Activated CD8-positive, alpha-beta memory T cell treated with anti-CD3 and anti-CD28 coated beads, Interleukin-2, amount 10 ng/mL, durations not matched to agents 7 days and 5 days (primary cell): Measurements from ENCODE around the gene NHLRC1. TPM values are rescaled to one million over a fixed set of nuclear protein-coding genes. Genes with fewer than 3 reads are reported as not detected.
A peak's percentile ranks its signal among the peaks of the same experiment; 100 is the strongest.

Source experiments
- ATAC-seq: fragments of 150-1000 bp; cut with Tn5 transposase; one replicate; pipeline ENCODE4 v1.10.0; 2021; ENCODE audit warnings: moderate library complexity
- CTCF ChIA-PET: fragments of 350-600 bp; sonication (Branson Sonifier 250); formaldehyde crosslinking; loops from one replicate; lab custom pipeline; 2021; ENCODE audit warnings: antibody characterized with exemption; lab: Charles Lee
- DNase-seq: peaks from one replicate; pipeline ENCODE4 v3.0.0-alpha.2; 2020
- H3K27ac Mint-ChIP-seq: one replicate; pipeline ENCODE4 v1.8.0; 2021; ENCODE audit warnings: mild to moderate bottlenecking, mixed read lengths
- H3K27me3 Mint-ChIP-seq: one replicate; pipeline ENCODE4 v1.8.0; 2021; ENCODE audit warnings: mixed read lengths
- H3K36me3 Mint-ChIP-seq: one replicate; pipeline ENCODE4 v1.8.0; 2021; ENCODE audit warnings: mild to moderate bottlenecking, mixed read lengths
- H3K4me1 Mint-ChIP-seq: one replicate; pipeline ENCODE4 v1.8.0; 2021; ENCODE audit warnings: mixed read lengths
- H3K4me3 Mint-ChIP-seq: one replicate; pipeline ENCODE4 v1.8.0; 2021; ENCODE audit warnings: mild to moderate bottlenecking, moderate library complexity, mixed read lengths
- H3K9me3 Mint-ChIP-seq: one replicate; pipeline ENCODE4 v1.8.0; 2022; ENCODE audit warnings: low read depth, mixed read lengths
- total RNA-seq, 2 experiments: library from RNA; stranded (reverse); gene quantifications; one replicate each; pipeline ENCODE4 v1.2.3, GENCODE V29; 2021

Gene NHLRC1
- total RNA-seq, 2 experiments from 2014 or later = 0.30 TPM; not detected in 1

- ATAC-seq (no peak), DNase-seq (no peak)
- Mint-ChIP-seq H3K27ac (no peak overlapping the region), H3K36me3 (no peaks in the 10 kb centered on the region), H3K9me3 (no peaks in the 10 kb centered on the region), H3K4me1 (peaks cover 11% of the 10 kb centered on the region), H3K4me3 (peak overlapping the region; percentile 42), H3K27me3 (peaks cover 72% of the 10 kb centered on the region)
- CTCF ChIA-PET = interaction anchor here (1.0 to 1.5 kb wide), 3 partner anchors 8 to 382 kb away, joined by 3 to 4 read pairs (median 4); no protein-coding TSS in a partner anchor
Measured at GRCh38 chr6:18121580-18122127, 823 bp downstream of the NHLRC1 start.

- H3K27me3 Mint-ChIP-seq = peaks cover 75% of the 10 kb centered on the region
- no peak overlapping the region for H3K4me3 Mint-ChIP-seq
- H3K9me3 Mint-ChIP-seq = no peaks in the 10 kb centered on the region
- no peaks in the 10 kb centered on the region for H3K36me3 Mint-ChIP-seq
- no peak for ATAC-seq
- H3K4me1 Mint-ChIP-seq = peaks cover 23% of the 10 kb centered on the region
- CTCF ChIA-PET = interaction anchor here (1.1 kb wide), 1 partner anchor 278 kb away, joined by 4 read pairs; no protein-coding TSS in a partner anchor
- no peak overlapping the region for H3K27ac Mint-ChIP-seq
- no peak for DNase-seq
Measured at GRCh38 chr6:18119236-18119635, 3.2 kb downstream of the NHLRC1 start.

GRCh38 chr6:18118330-18118729 lies 4.1 kb downstream of the NHLRC1 start:
- Mint-ChIP-seq H3K27ac (no peak overlapping the region), H3K36me3 (no peaks in the 10 kb centered on the region), H3K4me1 (peaks cover 23% of the 10 kb centered on the region), H3K9me3 (no peaks in the 10 kb centered on the region), H3K27me3 (peaks cover 81% of the 10 kb centered on the region), H3K4me3 (no peak overlapping the region)
- ATAC-seq = no peak
- CTCF ChIA-PET = interaction anchor here (1.1 kb wide), 1 partner anchor 278 kb away, joined by 4 read pairs; no protein-coding TSS in a partner anchor
- no peak for DNase-seq

GRCh38 chr6:18117136-18117535 lies 5.3 kb downstream of the NHLRC1 start:
- Mint-ChIP-seq H3K9me3 (no peaks in the 10 kb centered on the region), H3K36me3 (no peaks in the 10 kb centered on the region), H3K27ac (no peak overlapping the region), H3K27me3 (peaks cover 84% of the 10 kb centered on the region), H3K4me3 (no peak overlapping the region), H3K4me1 (peaks cover 17% of the 10 kb centered on the region)
- ATAC-seq (no peak), DNase-seq (no peak)
- CTCF ChIA-PET = no interaction called here

- peak overlapping the region; percentile 75 for H3K27ac Mint-ChIP-seq
- H3K4me1 Mint-ChIP-seq = peaks cover 14% of the 10 kb centered on the region
- peak; percentile 57 for DNase-seq
- ATAC-seq = peak; percentile 85
- H3K27me3 Mint-ChIP-seq = peaks cover 83% of the 10 kb centered on the region
- CTCF ChIA-PET = interaction anchor here (0.6 to 1.4 kb wide), 3 partner anchors 10 to 163 kb away, joined by 3 read pairs; no protein-coding TSS in a partner anchor
- H3K9me3 Mint-ChIP-seq = no peaks in the 10 kb centered on the region
- no peaks in the 10 kb centered on the region for H3K36me3 Mint-ChIP-seq
- peak overlapping the region; percentile 55 for H3K4me3 Mint-ChIP-seq
Measured at GRCh38 chr6:18115356-18115755, 7.1 kb downstream of the NHLRC1 start.

GRCh38 chr6:18110162-18110561 lies 12.3 kb downstream of the NHLRC1 start:
- Mint-ChIP-seq H3K4me3 (no peak overlapping the region), H3K27me3 (peaks cover 62% of the 10 kb centered on the region), H3K27ac (no peak overlapping the region), H3K36me3 (no peaks in the 10 kb centered on the region), H3K4me1 (peaks cover 5% of the 10 kb centered on the region), H3K9me3 (no peaks in the 10 kb centered on the region)
- no peak for DNase-seq
- no peak for ATAC-seq
- CTCF ChIA-PET = interaction anchor here (0.6 kb wide), 1 partner anchor 14 kb away, joined by 3 read pairs; no protein-coding TSS in a partner anchor

- Mint-ChIP-seq H3K27ac (no peak overlapping the region), H3K9me3 (peaks cover 4% of the 10 kb centered on the region), H3K4me3 (no peak overlapping the region), H3K4me1 (no peaks in the 10 kb centered on the region), H3K36me3 (peaks cover 1% of the 10 kb centered on the region), H3K27me3 (peaks cover 49% of the 10 kb centered on the region)
- ATAC-seq (no peak), DNase-seq (no peak)
- CTCF ChIA-PET = no interaction called here
Measured at GRCh38 chr6:18107061-18107460, 15.4 kb downstream of the NHLRC1 start.

GRCh38 chr6:18102783-18103509 lies 19.5 kb downstream of the NHLRC1 start:
- peaks cover 1% of the 10 kb centered on the region for H3K4me1 Mint-ChIP-seq
- no peak for ATAC-seq
- peaks cover 1% of the 10 kb centered on the region for H3K36me3 Mint-ChIP-seq
- H3K9me3 Mint-ChIP-seq = peaks cover 4% of the 10 kb centered on the region
- CTCF ChIA-PET = no interaction called here
- no peak overlapping the region for H3K4me3 Mint-ChIP-seq
- DNase-seq = no peak
- H3K27ac Mint-ChIP-seq = no peak overlapping the region
- peaks cover 42% of the 10 kb centered on the region for H3K27me3 Mint-ChIP-seq

- Mint-ChIP-seq H3K4me1 (peaks cover 1% of the 10 kb centered on the region), H3K4me3 (no peak overlapping the region), H3K27ac (no peak overlapping the region), H3K36me3 (peaks cover 1% of the 10 kb centered on the region), H3K9me3 (peaks cover 4% of the 10 kb centered on the region), H3K27me3 (peaks cover 48% of the 10 kb centered on the region)
- CTCF ChIA-PET = interaction anchor here (1.2 kb wide), 1 partner anchor 12 kb away, joined by 3 read pairs; no protein-coding TSS in a partner anchor
- DNase-seq (no peak), ATAC-seq (no peak)
Measured at GRCh38 chr6:18101873-18102272, 20.6 kb downstream of the NHLRC1 start.

GRCh38 chr6:18101271-18101670 lies 21.2 kb downstream of the NHLRC1 start:
- no peak overlapping the region for H3K4me3 Mint-ChIP-seq
- DNase-seq (no peak), ATAC-seq (no peak)
- H3K27me3 Mint-ChIP-seq = peaks cover 45% of the 10 kb centered on the region
- peaks cover 1% of the 10 kb centered on the region for H3K4me1 Mint-ChIP-seq
- peaks cover 1% of the 10 kb centered on the region for H3K36me3 Mint-ChIP-seq
- CTCF ChIA-PET = interaction anchor here (0.6 to 1.2 kb wide), 2 partner anchors 12 to 172 kb away, joined by 3 read pairs; no protein-coding TSS in a partner anchor
- H3K9me3 Mint-ChIP-seq = peaks cover 4% of the 10 kb centered on the region
- H3K27ac Mint-ChIP-seq = no peak overlapping the region

- DNase-seq = no peak
- CTCF ChIA-PET = no interaction called here
- Mint-ChIP-seq H3K36me3 (peaks cover 1% of the 10 kb centered on the region), H3K9me3 (peaks cover 4% of the 10 kb centered on the region), H3K27ac (no peak overlapping the region), H3K4me3 (no peak overlapping the region), H3K4me1 (peaks cover 1% of the 10 kb centered on the region), H3K27me3 (peaks cover 38% of the 10 kb centered on the region)
- ATAC-seq = no peak
Measured at GRCh38 chr6:18100296-18100695, 22.2 kb downstream of the NHLRC1 start.

GRCh38 chr6:18099511-18099910 lies 23.0 kb downstream of the NHLRC1 start:
- H3K4me3 Mint-ChIP-seq = no peak overlapping the region
- DNase-seq (no peak), ATAC-seq (no peak)
- H3K36me3 Mint-ChIP-seq = peaks cover 1% of the 10 kb centered on the region
- peaks cover 33% of the 10 kb centered on the region for H3K27me3 Mint-ChIP-seq
- H3K4me1 Mint-ChIP-seq = peaks cover 1% of the 10 kb centered on the region
- H3K9me3 Mint-ChIP-seq = peaks cover under 1% of the 10 kb centered on the region
- CTCF ChIA-PET = interaction anchor here (1.0 kb wide), 1 partner anchor 16 kb away, joined by 3 read pairs; no protein-coding TSS in a partner anchor
- H3K27ac Mint-ChIP-seq = no peak overlapping the region

GRCh38 chr6:18096423-18096822 lies 26.1 kb downstream of the NHLRC1 start:
- Mint-ChIP-seq H3K4me3 (no peak overlapping the region), H3K27me3 (peaks cover 23% of the 10 kb centered on the region), H3K4me1 (peaks cover 1% of the 10 kb centered on the region), H3K27ac (no peak overlapping the region), H3K36me3 (no peaks in the 10 kb centered on the region), H3K9me3 (no peaks in the 10 kb centered on the region)
- DNase-seq = no peak
- ATAC-seq = no peak
- CTCF ChIA-PET = interaction anchor here (0.6 kb wide), 1 partner anchor 96 kb away, joined by 3 read pairs; no protein-coding TSS in a partner anchor
